OCI-LY7 (cell line): ENCODE measurements around the gene COPA. TPM values are rescaled to one million over a fixed set of nuclear protein-coding genes. Genes with fewer than 3 reads are reported as not detected.

Source experiments
- BruUV-seq: library from RNA; stranded (reverse); fragments of 400-500 nt; replicated peaks from 2 replicates; lab custom pipeline; 2021; lab: Mats Ljungman, UMichigan
- CTCF ChIA-PET: fragments of 300-600 bp; sonication (Branson Sonifier 250); formaldehyde crosslinking; loops from one replicate; lab custom pipeline; 2022; ENCODE audit warnings: antibody characterized with exemption; ENCODE audit not compliant: unreplicated experiment; lab: Charles Lee
- POLR2A ChIA-PET: fragments of 300-600 bp; sonication (Branson Sonifier 250); formaldehyde crosslinking; loops from one replicate; lab custom pipeline; 2022; ENCODE audit warnings: antibody characterized with exemption; lab: Charles Lee
- DNase-seq: peaks from one replicate; pipeline ENCODE4 v3.0.0-alpha.2; 2015; ENCODE audit warnings: low spot score
- H2AFZ ChIP-seq: fragments of 200-600 bp; sonication (generic), shearing (Covaris generic); 2 replicates; pipeline ENCODE4 v1.6.1; 2014; ENCODE audit warnings: mild to moderate bottlenecking, antibody characterized with exemption, low read length, moderate library complexity
- H3K27ac ChIP-seq: fragments of 200-600 bp; sonication (generic); 2 replicates; pipeline ENCODE4 v1.5.1; 2014; ENCODE audit warnings: mixed run types, low read depth, mild to moderate bottlenecking, moderate library complexity, low read length, inconsistent platforms; ENCODE audit not compliant: poor library complexity, severe bottlenecking
- H3K36me3 ChIP-seq: fragments of 200-600 bp; sonication (generic); 2 replicates; pipeline ENCODE4 v1.6.1; 2014; ENCODE audit warnings: mild to moderate bottlenecking, antibody characterized with exemption, low read length, moderate library complexity, mixed read lengths; ENCODE audit not compliant: insufficient read depth
- H3K4me1 ChIP-seq: fragments of 200-600 bp; sonication (generic); 2 replicates; pipeline ENCODE4 v1.5.1; 2014; ENCODE audit warnings: mild to moderate bottlenecking, low read length; ENCODE audit not compliant: insufficient read depth, poor library complexity, severe bottlenecking
- H3K4me2 ChIP-seq: fragments of 200-600 bp; sonication (generic); 2 replicates; pipeline ENCODE4 v1.6.1; 2014; ENCODE audit warnings: mild to moderate bottlenecking, low read length
- H3K4me3 ChIP-seq: fragments of 200-600 bp; sonication (generic); 2 replicates; pipeline ENCODE4 v1.5.1; 2014; ENCODE audit warnings: mild to moderate bottlenecking, low read depth, low read length; ENCODE audit not compliant: poor library complexity, severe bottlenecking
- H3K79me2 ChIP-seq: fragments of 200-600 bp; sonication (generic); 2 replicates; pipeline ENCODE4 v1.6.1; 2016; ENCODE audit warnings: low read depth, mild to moderate bottlenecking, low read length, moderate library complexity, mixed read lengths; ENCODE audit not compliant: insufficient read depth
- H3K9me2 ChIP-seq: fragments of 200-600 bp; sonication (generic); 2 replicates; pipeline ENCODE4 v1.6.1; 2016; ENCODE audit warnings: mild to moderate bottlenecking, low read length, mixed read lengths; ENCODE audit not compliant: insufficient read depth
- H3K9me3 ChIP-seq: fragments of 200-600 bp; sonication (generic); 2 replicates; pipeline ENCODE4 v1.6.1; 2014; ENCODE audit warnings: mild to moderate bottlenecking, mixed run types, low read length, mixed read lengths
- H4K20me1 ChIP-seq: fragments of 200-600 bp; sonication (generic); 2 replicates; pipeline ENCODE4 v1.6.1; 2014; ENCODE audit warnings: mild to moderate bottlenecking, antibody characterized with exemption, low read length, moderate library complexity, mixed read lengths; ENCODE audit not compliant: insufficient read depth
- CTCF ChIP-seq: fragments of 200-600 bp; sonication (generic); conservative IDR thresholded peaks from 2 replicates; pipeline ENCODE4 v1.5.1; 2014; ENCODE audit warnings: mild to moderate bottlenecking, antibody characterized with exemption, low read length, moderate library complexity, mixed read lengths
- EZH2phosphoT487 ChIP-seq: fragments of 200-600 bp; sonication (generic); IDR thresholded peaks from 2 replicates; pipeline ENCODE4 v1.6.1; 2018; ENCODE audit warnings: low read depth, borderline replicate concordance, mild to moderate bottlenecking, mixed run types, antibody characterized with exemption, low read length, moderate library complexity, mixed read lengths
- intact Hi-C: fragments of 100-400 bp; cut with micrococcal nuclease; formaldehyde crosslinking; loops from one replicate; pipeline ENCODE4 v1.10.0; 2022; ENCODE audit not compliant: unreplicated experiment
- total RNA-seq, 2 experiments: library from RNA; depleted of rRNA in 1 of 2; stranded (reverse); fragments of >200 nt in 1 of 2; shearing (Covaris generic) in 1 of 2; gene quantifications; 2 replicates each; pipeline ENCODE4 v1.2.3, GENCODE V29; 2014 to 2022

The COPA gene
- total RNA-seq, 2 experiments from 2014 or later: 74.2 to 138 TPM

GRCh38 chr1:160251687-160252526 is 91.1 kb downstream of the COPA start:
- intact Hi-C loops: loop anchor here (1.0 kb wide), 2 partner anchors 59 to 151 kb away; no protein-coding TSS in a partner anchor
- H3K36me3 ChIP-seq: peaks cover 28% of the 10 kb centered on the region
- H4K20me1 ChIP-seq: 0 out of 2 replicates have a peak, but pooled peaks cover 4% of the 10 kb centered on the region
- ChIA-PET CTCF (interaction anchor here (0.5 to 2.3 kb wide), 12 partner anchors 9 to 156 kb away, joined by 3 to 12 read pairs (median 6); partner anchors contain the start of genes DCAF8 and IGSF8), POLR2A (interaction anchor here (0.6 to 2.1 kb wide), 11 partner anchors 8 to 567 kb away, joined by 3 to 9 read pairs (median 4); partner anchors contain the start of gene DCAF8)
- no TSS peak for BruUV-seq
- no peaks in the 10 kb centered on the region for H3K4me1 ChIP-seq
- H3K4me3 ChIP-seq: no peak overlapping the region
- peaks cover 21% of the 10 kb centered on the region; the same call in 1 of the 2 replicates for H3K79me2 ChIP-seq
- TF ChIP-seq EZH2phosphoT487 (no peak), CTCF (peak; percentile 96)
- no peaks in the 10 kb centered on the region for H3K9me2 ChIP-seq
- no peak overlapping the region for H3K4me2 ChIP-seq
- DNase-seq: peak; percentile 83
- no peak overlapping the region for H3K27ac ChIP-seq
- no peaks in the 10 kb centered on the region for H3K9me3 ChIP-seq
- no peak overlapping the region for H2AFZ ChIP-seq

GRCh38 chr1:160251011-160251410 is 92.0 kb downstream of the COPA start:
- Histone ChIP-seq H3K79me2 (peaks cover 25% of the 10 kb centered on the region; the same call in 1 of the 2 replicates), H3K9me3 (no peaks in the 10 kb centered on the region), H3K4me3 (no peak overlapping the region), H4K20me1 (0 out of 2 replicates have a peak, but pooled peaks cover 4% of the 10 kb centered on the region), H3K4me2 (no peak overlapping the region), H3K4me1 (no peaks in the 10 kb centered on the region), H3K9me2 (no peaks in the 10 kb centered on the region), H2AFZ (no peak overlapping the region), H3K36me3 (peaks cover 28% of the 10 kb centered on the region), H3K27ac (no peak overlapping the region)
- CTCF ChIA-PET: interaction anchor here (0.5 to 2.3 kb wide), 3 partner anchors 58 to 153 kb away, joined by 4 to 12 read pairs (median 7); no protein-coding TSS in a partner anchor
- BruUV-seq: no TSS peak
- intact Hi-C loops: no loop called here
- TF ChIP-seq CTCF (no peak), EZH2phosphoT487 (no peak)
- POLR2A ChIA-PET: interaction anchor here (2.1 kb wide), 1 partner anchor 7 kb away, joined by 9 read pairs; no protein-coding TSS in a partner anchor
- DNase-seq: no peak
